Stimulated activated CD4-positive, alpha-beta T cell treated with anti-CD3 and anti-CD28 coated beads, Interleukin-1b, Interleukin-23, amount 100 ng/mL, for 48 hours (primary cell): Measurements from ENCODE around the gene SNRK.

Experiments
- DNase-seq: peaks from one replicate; pipeline ENCODE4 v3.0.0-alpha.2; 2020

Gene SNRK

GRCh38 chr3:43372007-43372740 lies 85.8 kb downstream of the SNRK start:
- no peak for DNase-seq

GRCh38 chr3:43372809-43373559 lies 86.6 kb downstream of the SNRK start:
- DNase-seq: no peak

DNA sequence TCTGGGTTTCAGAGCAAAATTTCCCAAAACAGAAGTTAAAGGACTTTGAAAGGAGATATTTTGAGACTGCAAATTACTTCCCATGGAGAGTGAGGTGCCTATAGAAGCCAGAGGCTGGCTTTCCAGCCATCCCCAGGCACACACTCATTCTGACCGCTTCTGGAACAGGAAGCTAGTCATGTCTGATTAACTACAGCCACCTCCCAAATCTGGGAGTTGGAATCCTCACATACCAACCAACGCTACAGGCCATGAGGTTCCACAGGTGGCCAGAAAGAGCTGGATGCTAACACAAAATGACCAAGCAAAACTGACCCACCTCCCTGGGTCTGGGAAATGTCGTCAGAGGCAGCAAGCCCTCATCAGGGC lies 87.2 kb downstream of the SNRK start:
- DNase-seq: no peak

DNA sequence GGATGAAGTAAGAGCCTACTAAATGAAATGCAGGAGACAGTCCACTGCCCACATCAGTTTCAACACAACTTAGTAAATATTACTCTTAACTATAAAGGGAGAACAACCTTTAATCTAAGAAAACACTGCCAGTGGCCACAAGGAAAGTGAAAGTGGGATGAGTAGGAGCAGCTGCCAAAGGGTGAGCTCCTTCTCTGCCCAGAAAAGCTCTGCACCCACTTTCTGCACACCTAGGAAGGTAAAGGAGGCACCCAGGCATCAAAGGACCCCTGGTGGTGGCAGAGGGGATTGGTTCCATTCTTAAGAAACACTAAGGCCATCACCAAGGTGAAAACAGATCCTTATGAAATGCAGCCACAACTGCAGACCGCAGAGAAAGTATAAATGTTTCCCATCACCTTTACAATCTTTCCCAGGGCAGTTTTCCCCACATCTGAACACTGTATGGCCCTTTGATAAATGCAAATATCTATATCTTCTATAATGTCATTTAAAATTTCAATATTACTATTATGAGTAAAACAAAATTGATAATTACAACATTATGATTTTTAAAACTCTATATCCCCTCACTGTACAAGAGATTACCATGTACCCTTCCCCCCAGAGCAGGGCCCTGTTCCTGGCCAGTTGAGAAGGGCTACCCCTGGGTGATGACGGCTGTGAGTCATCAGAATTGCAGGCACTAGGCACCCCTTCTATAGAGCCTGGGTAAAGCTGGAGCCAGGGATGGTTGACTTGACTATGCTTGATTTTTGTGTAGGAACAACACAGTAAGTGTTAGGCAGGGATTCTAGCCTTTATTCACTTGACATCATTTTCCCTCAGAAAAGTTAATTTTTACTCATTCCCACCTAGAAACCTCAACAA lies 92.0 kb downstream of the SNRK start:
- DNase-seq: peak; percentile 62

GRCh38 chr3:43379343-43379742 lies 93.0 kb downstream of the SNRK start:
- no peak for DNase-seq

DNA sequence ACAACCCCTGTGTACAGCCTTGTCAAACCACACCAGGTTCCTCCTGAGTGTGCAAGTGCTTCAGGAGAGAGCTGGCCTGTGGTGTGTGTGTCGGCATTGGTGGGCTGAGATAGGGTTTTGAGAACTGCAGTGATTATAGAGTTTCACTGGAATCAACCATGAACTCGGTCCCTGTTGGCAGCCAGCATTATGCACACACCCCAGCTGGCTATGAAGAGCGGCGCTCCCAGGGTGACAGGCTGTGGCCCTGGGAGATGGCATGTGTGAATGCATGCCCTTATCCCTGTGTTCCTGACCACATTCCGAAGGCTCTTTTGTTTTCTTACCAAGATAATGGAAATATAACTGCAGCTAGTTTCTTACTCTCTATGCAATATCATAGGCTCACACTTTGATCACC lies 101.8 kb downstream of the SNRK start:
- no peak for DNase-seq

DNA sequence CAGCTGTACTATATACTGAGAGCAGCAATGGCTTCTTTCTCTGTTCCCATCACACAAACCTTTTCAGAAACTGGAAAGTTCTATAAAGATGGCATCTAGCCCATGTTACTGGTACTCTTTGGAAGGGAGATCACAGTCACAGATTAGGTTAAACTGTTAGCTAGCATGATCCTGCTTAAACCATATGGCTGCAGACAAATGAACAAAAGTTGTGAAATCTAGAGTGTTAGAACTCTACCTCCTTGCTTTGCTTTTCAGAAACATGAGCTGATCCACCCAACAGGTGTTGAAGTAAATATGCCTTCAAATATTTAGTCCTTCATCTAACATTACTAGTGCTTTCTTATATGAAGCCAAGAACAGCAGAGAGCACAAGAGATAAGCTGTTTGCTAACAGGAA lies 102.6 kb downstream of the SNRK start:
- no peak for DNase-seq

GRCh38 chr3:43389388-43390254 lies 103.3 kb downstream of the SNRK start:
- peak; percentile 82 for DNase-seq

- DNase-seq: no peak
Measured at GRCh38 chr3:43390255-43390588, 103.9 kb downstream of the SNRK start.

- no peak for DNase-seq
Measured at GRCh38 chr3:43391621-43392020, 105.3 kb downstream of the SNRK start.

DNA sequence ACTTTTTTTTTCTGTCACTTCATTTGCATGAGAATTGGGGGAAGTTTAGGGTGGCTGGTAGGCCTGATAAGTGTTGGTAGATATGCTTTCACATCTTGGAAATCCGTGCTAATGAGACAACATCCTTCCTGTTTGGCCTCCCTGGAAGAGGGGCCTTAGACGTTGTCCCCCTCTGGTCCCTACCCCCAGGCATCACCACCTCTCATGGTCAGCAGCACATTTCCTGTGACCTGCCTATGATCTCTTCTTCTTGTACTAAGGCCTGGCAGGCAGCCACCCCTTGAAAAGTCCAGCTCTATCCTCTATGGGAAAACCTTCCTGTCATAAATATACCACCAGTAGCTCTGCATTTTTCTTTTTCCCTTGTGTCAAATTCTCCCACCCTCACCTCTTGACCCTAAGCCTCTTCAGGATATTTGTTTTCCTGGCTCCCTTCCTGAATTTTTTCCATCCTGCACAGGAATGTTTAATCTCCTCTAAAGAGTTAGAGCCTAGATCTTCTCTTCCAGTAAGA lies 107.8 kb downstream of the SNRK start:
- no peak for DNase-seq

- DNase-seq: no peak
Measured at GRCh38 chr3:43399034-43399433, 112.7 kb downstream of the SNRK start.

DNA sequence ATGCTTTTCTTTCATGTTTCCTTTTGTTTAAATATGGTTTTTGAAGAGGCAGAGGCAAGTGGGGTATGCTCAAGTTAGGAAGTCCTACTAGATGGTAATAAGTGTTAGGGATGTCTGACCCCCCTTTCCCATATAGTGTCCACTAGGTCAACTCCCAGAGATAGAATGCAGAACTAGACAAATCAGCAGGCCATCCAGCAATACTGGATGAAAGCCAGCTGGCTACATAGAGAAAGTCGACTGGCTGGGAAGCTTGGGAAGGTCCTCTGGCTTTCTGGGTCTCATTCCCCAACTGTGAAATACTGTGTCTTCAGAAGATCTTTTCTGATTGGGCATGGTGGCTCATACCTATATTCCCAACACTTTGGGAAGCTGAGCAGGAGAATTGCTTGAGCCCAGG lies 113.8 kb downstream of the SNRK start:
- DNase-seq: no peak
